ENCODE measurements around the gene MRPL20.

DNA sequence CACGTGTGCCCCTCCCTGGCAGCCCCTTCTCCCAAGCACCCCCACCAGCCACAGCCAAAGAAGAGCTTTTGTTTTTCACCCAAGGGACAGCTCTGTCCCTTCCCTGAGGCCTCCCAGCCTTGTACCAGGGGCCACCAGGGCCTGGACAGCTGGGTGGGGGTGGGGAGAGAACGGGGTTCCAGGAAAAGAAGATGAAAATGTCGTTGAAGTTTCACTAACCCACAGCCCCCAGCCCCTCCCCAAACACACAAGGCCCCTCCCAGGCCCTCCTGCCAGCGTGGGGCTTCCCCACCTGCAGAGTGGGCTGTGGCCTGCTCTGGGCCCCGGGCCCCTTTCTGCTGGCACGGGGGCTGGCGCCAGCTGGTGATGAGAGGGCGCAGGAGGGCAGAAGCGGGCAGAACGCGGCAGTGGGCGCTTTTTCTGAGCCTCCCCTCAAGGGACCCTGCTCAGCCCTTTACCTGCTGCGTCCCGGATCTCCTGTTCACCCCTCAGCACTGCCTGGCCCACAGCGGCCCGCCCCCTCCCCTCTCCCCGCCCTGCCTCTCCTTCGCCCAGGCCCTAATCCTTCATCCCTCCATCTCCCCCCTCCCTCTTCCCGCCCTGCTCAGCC, 19.5 kb upstream of the MRPL20 start:
- TF ChIP-seq, protein P1, sequence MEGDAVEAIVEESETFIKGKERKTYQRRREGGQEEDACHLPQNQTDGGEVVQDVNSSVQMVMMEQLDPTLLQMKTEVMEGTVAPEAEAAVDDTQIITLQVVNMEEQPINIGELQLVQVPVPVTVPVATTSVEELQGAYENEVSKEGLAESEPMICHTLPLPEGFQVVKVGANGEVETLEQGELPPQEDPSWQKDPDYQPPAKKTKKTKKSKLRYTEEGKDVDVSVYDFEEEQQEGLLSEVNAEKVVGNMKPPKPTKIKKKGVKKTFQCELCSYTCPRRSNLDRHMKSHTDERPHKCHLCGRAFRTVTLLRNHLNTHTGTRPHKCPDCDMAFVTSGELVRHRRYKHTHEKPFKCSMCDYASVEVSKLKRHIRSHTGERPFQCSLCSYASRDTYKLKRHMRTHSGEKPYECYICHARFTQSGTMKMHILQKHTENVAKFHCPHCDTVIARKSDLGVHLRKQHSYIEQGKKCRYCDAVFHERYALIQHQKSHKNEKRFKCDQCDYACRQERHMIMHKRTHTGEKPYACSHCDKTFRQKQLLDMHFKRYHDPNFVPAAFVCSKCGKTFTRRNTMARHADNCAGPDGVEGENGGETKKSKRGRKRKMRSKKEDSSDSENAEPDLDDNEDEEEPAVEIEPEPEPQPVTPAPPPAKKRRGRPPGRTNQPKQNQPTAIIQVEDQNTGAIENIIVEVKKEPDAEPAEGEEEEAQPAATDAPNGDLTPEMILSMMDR (IDR thresholded peaks at IDR 0.05): no peak
- no peak for TF ChIP-seq POLR2A (IDR thresholded peaks at IDR 0.05)

Measured in suprapubic skin (tissue), 3 donors.